NCI-H2227 (cell line): ENCODE data around the gene GPER1.
"Not testable (repeated sequence)": the region's sequence is repeated elsewhere in the genome, so short reads cannot be mapped to it uniquely, and the experiment has no call there.

Experiments
- DNase-seq: peaks from one replicate; lab custom pipeline; 2025; ENCODE audit not compliant: unreplicated experiment; lab: John Stamatoyannopoulos, UW

Gene GPER1

DNA sequence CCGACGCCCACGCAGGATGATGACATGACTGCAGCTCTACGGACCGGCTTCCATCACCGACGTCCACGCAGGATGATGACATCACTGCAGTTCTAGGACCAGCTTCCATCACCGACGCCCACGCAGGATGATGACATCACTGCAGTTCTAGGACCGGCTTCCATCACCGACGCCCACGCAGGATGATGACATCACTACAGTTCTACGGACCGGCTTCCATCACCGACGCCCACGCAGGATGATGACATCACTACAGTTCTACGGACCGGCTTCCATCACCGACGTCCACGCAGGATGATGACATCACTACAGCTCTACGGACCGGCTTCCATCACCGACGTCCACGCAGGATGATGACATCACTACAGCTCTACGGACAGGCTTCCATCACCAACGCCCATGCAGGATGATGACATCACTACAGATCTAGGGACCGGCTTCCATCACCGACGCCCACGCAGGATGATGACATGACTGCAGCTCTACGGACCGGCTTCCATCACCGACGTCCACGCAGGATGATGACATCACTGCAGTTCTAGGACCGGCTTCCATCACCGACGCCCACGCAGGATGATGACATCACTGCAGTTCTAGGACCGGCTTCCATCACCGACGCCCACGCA is 28.6 kb downstream of the GPER1 start:
- DNase-seq: not testable (repeated sequence)

- DNase-seq: no peak
Measured at GRCh38 chr7:1117321-1117928, 29.5 kb downstream of the GPER1 start.

GRCh38 chr7:1119201-1119600 is 31.3 kb downstream of the GPER1 start:
- no peak for DNase-seq

DNA sequence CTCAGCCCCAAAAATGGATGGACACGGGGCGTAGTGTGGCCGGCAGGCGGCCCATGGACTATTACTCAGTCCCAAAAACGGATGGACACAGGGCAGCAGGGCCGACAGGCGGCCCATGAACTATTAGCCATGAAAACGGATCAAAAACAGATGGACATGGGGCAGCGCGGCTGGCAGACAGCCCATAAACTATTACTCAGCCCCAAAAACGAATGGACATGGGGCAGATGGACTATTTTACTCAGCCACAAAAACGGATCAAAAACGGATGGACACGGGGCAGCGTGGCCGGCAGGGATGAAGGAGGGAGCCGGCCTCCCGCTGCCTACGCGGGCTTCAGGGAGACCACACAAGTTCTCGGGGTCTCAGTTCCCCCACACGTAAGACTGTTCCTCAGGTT is 32.9 kb downstream of the GPER1 start:
- DNase-seq: no peak

- DNase-seq: no peak
Measured at GRCh38 chr7:1121476-1121875, 33.6 kb downstream of the GPER1 start.

DNA sequence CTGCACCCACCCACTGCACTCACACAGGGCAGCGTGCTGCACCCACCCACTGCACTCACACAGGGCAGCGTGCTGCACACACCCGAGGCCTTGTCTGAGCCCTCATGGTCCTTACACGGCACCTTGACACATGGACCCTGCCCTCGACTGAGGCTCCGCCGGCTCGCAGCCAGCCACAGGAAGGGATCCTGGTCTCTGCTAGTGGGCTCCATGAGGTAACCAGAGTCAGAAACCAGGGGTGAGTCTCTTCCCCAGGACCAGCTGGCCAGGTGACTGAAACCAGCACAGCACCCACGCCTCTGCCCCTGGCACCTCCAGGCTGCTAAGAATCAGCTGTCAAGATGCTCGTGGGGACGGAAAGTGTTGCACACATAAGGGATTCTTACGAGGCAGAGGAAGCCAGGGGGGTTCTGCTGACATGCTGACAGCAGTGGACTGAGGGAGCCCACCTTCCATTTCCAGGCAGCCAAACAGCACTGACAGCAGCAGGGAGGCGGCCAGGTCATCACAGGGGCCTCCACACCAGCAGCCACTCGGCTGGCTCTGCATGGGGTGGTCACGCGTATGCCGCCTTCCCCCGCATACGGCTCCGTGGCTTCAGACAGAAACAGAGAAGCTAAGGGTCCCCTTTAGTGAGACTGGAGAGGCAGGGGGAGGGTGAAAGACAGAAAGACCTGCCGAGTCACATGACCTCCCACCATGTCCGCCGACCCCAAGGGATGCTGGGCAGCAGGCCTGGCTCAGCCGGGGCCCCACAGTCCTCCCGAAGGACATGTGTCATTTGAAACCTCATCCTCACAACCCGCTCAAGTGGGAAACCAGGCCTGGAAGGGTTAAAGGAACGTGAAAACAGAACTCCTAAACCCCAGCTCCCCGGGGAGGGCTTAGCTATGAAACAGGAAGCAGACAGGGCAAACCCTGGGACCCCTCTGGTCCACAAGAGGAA is 34.2 kb downstream of the GPER1 start:
- DNase-seq: no peak

DNA sequence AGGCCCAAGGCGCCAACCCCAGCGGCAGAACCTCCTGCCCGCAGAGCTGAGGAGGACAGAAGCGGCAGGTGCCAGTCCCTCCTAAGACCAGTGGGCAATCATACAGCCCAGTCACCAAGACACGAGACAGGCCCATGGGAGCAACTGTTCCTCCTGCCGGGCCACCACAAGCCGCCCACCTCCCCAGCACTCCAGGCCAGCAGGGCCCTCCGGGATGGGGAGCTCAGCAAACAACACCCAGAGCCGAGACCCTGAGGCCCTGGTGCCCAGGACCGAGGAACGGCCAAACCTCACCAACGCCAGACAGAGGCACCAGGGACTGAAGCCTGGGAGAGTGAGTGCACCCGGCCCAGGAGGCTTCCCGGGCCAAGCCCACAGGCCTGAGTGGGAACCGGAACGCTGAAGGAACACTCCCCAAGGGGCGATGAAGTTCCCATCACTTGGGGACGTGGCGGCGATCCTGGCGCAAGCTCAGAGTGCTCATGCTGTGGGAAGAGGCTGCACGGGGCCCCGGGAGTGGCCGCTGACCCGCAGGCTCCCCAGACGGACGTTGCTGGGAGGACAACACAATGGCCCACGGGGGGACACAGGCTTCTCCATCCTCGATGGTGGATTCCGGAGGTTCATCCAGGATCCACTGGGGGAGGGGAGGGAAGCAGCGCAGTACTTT is 35.1 kb downstream of the GPER1 start:
- no peak for DNase-seq

DNA sequence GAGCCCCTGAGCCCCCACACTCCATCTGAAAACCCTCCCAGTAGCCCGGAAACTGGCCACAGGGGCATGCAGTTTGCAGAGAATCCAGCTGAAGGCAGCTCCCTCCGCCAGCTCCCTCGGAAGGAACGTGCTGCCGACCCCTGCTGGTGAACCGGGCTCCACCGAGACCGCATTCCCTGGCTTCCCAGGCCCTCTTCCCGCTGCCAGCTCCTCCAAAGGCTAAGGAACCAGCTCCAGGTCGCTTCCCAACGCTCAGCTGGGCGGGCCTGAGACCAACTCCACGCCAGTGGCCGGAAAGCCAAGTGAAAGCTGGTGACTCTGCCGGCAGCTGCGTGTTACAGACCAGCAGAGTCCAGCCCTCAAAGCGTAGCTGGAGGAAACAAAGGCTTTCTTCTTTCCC is 35.8 kb downstream of the GPER1 start:
- DNase-seq: peak; percentile 75

GRCh38 chr7:1124164-1124563 is 36.3 kb downstream of the GPER1 start:
- DNase-seq: no peak

GRCh38 chr7:1124816-1125602 is 37.1 kb downstream of the GPER1 start:
- no peak for DNase-seq

- DNase-seq: no peak
Measured at GRCh38 chr7:1125603-1125969, 37.7 kb downstream of the GPER1 start.

- DNase-seq: no peak
Measured at GRCh38 chr7:1127001-1127400, 39.1 kb downstream of the GPER1 start.

DNA sequence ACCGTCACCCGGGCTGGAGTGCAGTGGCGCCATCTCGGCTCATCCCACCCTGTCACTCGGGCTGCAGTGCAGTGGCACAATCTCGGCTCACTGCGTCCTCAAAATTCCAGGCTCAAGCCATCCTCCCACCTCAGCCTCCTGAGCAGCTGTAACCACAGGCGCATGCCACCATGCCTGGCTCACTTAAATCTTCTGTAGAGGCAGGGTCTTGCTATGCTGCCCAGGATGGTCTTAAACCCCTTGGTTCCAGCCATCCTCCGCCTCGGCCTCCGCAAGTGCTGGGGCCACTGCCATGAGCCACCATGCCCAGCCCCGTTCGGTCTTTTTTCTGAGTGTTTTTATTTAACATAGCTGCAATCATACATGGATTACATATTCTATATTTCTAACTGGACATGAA is 41.5 kb downstream of the GPER1 start:
- no peak for DNase-seq

DNA sequence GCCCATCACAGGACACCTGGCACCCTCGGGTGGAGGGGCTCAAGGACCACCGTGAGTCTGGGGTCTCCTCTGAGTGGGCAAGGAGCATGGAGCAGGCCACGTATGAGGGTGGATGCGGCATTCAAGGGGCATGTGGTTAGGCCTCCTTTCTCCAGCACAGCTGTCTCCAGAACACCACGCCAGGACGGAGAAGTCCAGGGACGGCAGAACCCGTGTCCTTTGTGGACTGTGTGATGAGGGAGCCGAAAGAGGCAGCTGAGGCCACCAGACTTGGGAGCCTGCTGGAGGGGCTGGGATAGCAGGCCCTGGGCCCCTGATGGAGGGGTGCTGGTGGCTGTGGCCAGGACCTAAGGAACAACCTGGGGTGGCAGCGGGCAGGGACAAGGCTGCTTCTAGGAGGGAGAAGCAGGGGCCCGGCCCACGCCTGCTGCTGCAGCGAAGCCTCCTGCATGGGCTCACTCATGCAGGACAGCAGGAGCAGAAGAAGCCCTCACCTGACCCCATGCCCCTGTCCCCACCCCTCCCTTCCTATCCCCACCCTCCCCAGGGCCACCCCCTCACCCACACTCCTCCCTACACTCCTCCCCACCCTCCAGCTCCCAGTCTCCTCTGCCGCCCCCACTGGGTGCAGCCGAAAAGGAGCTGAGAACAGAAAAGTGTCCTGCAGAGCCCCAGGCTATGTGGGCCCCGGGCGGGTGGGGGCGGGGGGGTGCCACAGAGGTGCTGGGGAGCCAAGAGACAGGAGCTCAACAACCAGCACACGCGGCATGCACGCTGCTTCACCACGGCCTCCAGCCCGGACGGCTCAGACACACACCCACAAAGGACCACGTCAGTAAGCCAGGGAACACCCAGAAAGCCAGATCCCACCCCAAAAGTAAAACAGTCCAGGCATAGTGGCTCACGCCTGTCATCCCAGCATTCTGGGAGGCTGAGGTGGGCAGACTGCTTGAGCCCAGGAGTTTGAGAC is 42.4 kb downstream of the GPER1 start:
- no peak for DNase-seq

- DNase-seq: no peak
Measured at GRCh38 chr7:1131471-1132265, 43.8 kb downstream of the GPER1 start.

- no peak for DNase-seq
Measured at GRCh38 chr7:1134951-1135350, 47.0 kb downstream of the GPER1 start.

GRCh38 chr7:1136841-1137516 is 49.1 kb downstream of the GPER1 start:
- DNase-seq: no peak

DNA sequence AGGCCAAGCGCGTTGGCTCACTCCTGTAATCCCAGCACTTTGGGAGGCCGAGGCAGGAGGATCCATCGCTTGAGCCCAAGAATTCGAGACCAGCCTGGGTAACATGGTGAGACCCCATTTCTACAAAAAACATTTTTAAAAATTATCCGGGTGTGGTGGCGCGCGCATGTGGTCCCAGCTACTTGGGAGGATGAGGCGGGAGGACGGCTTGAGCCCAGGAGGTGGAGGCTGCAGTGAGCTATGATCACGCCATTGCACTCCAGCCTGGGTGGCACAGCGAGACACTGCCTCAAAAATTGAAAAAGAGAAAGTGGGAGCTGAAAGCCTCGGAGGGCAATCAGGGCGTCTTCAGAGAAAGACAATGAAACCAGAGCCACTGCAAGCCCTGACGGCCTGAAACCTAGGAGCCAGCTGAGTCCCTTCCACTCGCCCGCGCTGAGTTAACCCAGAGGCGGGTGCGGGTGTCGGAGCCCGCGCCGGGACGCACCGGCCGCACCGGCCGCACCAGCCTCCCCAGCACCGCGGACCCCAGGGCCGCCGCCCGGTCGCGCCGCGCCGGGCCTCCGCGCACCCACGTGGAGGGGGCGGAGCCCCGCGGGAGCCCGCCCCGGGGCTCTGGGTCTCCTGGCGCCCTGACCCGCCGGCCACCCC is 49.7 kb downstream of the GPER1 start:
- no peak for DNase-seq
